ENCODE data around the gene CCDC197. TPM values are rescaled to one million over a fixed set of nuclear protein-coding genes. Genes with fewer than 3 reads are reported as not detected.

CCDC197 gene
- total RNA-seq, 2 donors from 2014 or later = not detected

- ATAC-seq (no peak), DNase-seq (no peak)
- Mint-ChIP-seq H3K27ac (no peak overlapping the region), H3K36me3 (ENCODE audit: low read depth) (peaks cover 2% of the 10 kb centered on the region), H3K4me1 (peaks cover 32% of the 10 kb centered on the region), H3K4me3 (no peak overlapping the region), H3K27me3 (peaks cover 14% of the 10 kb centered on the region)
- H3K9me3 ChIP-seq (ENCODE audit: control insufficient read depth, low read length, poor library complexity, severe bottlenecking) = no peaks in the 10 kb centered on the region
Observed at GRCh38 chr14:94004015-94004414, 6.9 kb downstream of the CCDC197 start.

GRCh38 chr14:94005324-94006073, 8.4 kb downstream of the CCDC197 start:
- no peaks in the 10 kb centered on the region for H3K9me3 ChIP-seq (ENCODE audit: control insufficient read depth, low read length, poor library complexity, severe bottlenecking)
- H3K4me1 Mint-ChIP-seq = peaks cover 43% of the 10 kb centered on the region
- DNase-seq = no peak
- H3K27ac Mint-ChIP-seq = no peak overlapping the region
- no peak overlapping the region for H3K4me3 Mint-ChIP-seq
- ATAC-seq = peak; percentile 30
- peaks cover 2% of the 10 kb centered on the region for H3K36me3 Mint-ChIP-seq (ENCODE audit: low read depth)
- peaks cover 14% of the 10 kb centered on the region for H3K27me3 Mint-ChIP-seq

- Mint-ChIP-seq H3K36me3 (ENCODE audit: low read depth) (peaks cover 2% of the 10 kb centered on the region), H3K4me1 (peaks cover 54% of the 10 kb centered on the region), H3K4me3 (peak overlapping the region; percentile 36), H3K27ac (no peak overlapping the region), H3K27me3 (peaks cover 13% of the 10 kb centered on the region)
- DNase-seq (no peak), ATAC-seq (peak; percentile 39)
- no peaks in the 10 kb centered on the region for H3K9me3 ChIP-seq (ENCODE audit: control insufficient read depth, low read length, poor library complexity, severe bottlenecking)
Observed at GRCh38 chr14:94008234-94008633, 11.1 kb downstream of the CCDC197 start.

DNA sequence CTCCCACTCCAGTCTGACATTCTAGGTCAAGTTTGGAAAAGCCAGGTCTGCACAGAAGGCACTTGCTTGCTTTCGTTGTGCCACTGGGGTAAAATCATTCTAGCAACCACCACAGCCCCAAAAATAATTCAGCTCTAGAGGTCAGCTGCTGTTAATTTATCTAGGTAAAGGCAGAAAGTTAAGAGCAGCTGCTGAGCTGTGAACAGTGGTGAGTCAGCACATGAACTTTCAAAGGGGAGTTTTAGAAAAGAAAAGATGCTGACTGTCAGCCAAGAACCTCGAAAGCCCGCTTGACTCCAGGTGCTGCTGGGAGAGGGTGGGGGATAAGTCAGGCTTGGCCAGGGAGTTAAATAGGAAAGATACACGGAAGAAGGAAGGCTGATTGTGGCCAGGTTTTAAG, 12.7 kb downstream of the CCDC197 start:
- Mint-ChIP-seq H3K36me3 (ENCODE audit: low read depth) (no peaks in the 10 kb centered on the region), H3K4me1 (peaks cover 51% of the 10 kb centered on the region), H3K4me3 (peak overlapping the region; percentile 81), H3K27me3 (peaks cover 6% of the 10 kb centered on the region), H3K27ac (peak overlapping the region; percentile 83)
- no peaks in the 10 kb centered on the region for H3K9me3 ChIP-seq (ENCODE audit: control insufficient read depth, low read length, poor library complexity, severe bottlenecking)
- DNase-seq (no peak), ATAC-seq (peak; percentile 39)

DNA sequence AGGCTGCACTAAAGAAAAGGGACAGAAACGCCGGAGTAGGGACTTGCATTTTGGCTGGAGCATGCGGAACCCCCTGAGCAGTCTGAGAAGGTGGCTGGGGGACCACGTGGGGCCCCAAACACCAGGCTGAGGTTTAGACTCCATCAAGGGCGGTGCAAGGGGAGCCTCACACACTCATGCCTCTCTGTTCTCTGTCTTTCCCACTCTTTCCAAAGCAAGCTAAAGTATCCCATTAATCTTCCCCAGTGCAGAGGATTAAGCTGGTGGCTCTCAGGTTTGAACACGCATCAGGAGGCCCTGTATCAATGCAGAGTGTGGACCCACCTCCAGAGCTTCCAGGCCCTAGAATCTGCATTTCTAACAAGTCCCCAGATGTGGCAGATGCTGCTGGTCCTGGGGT, 13.5 kb downstream of the CCDC197 start:
- ATAC-seq (no peak), DNase-seq (no peak)
- Mint-ChIP-seq H3K27me3 (no peaks in the 10 kb centered on the region), H3K36me3 (ENCODE audit: low read depth) (no peaks in the 10 kb centered on the region), H3K27ac (peak overlapping the region; percentile 83), H3K4me3 (peak overlapping the region; percentile 33), H3K4me1 (peaks cover 45% of the 10 kb centered on the region)
- H3K9me3 ChIP-seq (ENCODE audit: control insufficient read depth, low read length, poor library complexity, severe bottlenecking) = no peaks in the 10 kb centered on the region

GRCh38 chr14:94011795-94012194, 14.7 kb downstream of the CCDC197 start:
- ATAC-seq = peak; percentile 82
- Mint-ChIP-seq H3K27me3 (no peaks in the 10 kb centered on the region), H3K27ac (peak overlapping the region; percentile 83), H3K4me3 (peak overlapping the region; percentile 80), H3K36me3 (ENCODE audit: low read depth) (no peaks in the 10 kb centered on the region), H3K4me1 (peaks cover 43% of the 10 kb centered on the region)
- no peak for DNase-seq
- no peaks in the 10 kb centered on the region for H3K9me3 ChIP-seq (ENCODE audit: control insufficient read depth, low read length, poor library complexity, severe bottlenecking)

- Mint-ChIP-seq H3K27ac (no peak overlapping the region), H3K4me1 (peaks cover 31% of the 10 kb centered on the region), H3K36me3 (ENCODE audit: low read depth) (no peaks in the 10 kb centered on the region), H3K27me3 (no peaks in the 10 kb centered on the region), H3K4me3 (no peak overlapping the region)
- no peak for DNase-seq
- H3K9me3 ChIP-seq (ENCODE audit: control insufficient read depth, low read length, poor library complexity, severe bottlenecking) = no peaks in the 10 kb centered on the region
- ATAC-seq = no peak
Observed at GRCh38 chr14:94014382-94014781, 17.3 kb downstream of the CCDC197 start.

- DNase-seq = no peak
- peaks cover 27% of the 10 kb centered on the region for H3K4me1 Mint-ChIP-seq
- no peaks in the 10 kb centered on the region for H3K27me3 Mint-ChIP-seq
- H3K36me3 Mint-ChIP-seq (ENCODE audit: low read depth) = no peaks in the 10 kb centered on the region
- no peak for ATAC-seq
- H3K27ac Mint-ChIP-seq = no peak overlapping the region
- H3K4me3 Mint-ChIP-seq = no peak overlapping the region
- no peaks in the 10 kb centered on the region for H3K9me3 ChIP-seq (ENCODE audit: control insufficient read depth, low read length, poor library complexity, severe bottlenecking)
Observed at GRCh38 chr14:94015223-94015622, 18.1 kb downstream of the CCDC197 start.

DNA sequence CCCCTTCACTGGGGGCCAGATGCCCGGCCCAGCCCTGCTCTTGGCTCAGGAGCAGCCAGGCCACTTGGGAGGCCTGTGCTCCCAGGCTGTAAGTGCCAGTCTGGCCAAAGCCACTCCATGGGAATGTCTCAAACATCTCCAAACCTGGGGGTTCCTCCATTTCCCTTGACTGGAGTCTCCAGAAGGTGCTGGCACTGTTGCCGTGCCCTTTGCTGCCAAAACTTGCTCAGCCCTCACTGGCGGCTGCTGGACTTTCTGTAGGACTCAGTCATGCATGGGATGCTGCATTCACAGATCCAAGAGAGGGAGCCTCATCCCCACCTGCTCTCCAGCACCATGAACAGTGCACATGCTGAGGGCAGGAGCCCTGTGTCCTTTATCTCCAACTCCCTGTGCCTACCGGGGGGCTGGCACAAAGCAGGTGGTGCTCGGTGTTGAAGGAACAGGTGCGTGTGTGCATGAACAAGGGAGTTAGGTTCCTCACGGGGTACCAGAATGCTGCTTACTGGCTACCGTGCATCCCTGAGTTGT, 19.4 kb downstream of the CCDC197 start:
- no peaks in the 10 kb centered on the region for H3K27me3 Mint-ChIP-seq
- H3K9me3 ChIP-seq (ENCODE audit: control insufficient read depth, low read length, poor library complexity, severe bottlenecking) = no peaks in the 10 kb centered on the region
- no peak overlapping the region for H3K27ac Mint-ChIP-seq
- no peak for ATAC-seq
- DNase-seq = no peak
- H3K36me3 Mint-ChIP-seq (ENCODE audit: low read depth) = no peaks in the 10 kb centered on the region
- H3K4me1 Mint-ChIP-seq = peaks cover 27% of the 10 kb centered on the region
- H3K4me3 Mint-ChIP-seq = no peak overlapping the region

GRCh38 chr14:94018308-94018707, 21.2 kb downstream of the CCDC197 start:
- H3K9me3 ChIP-seq (ENCODE audit: control insufficient read depth, low read length, poor library complexity, severe bottlenecking) = no peaks in the 10 kb centered on the region
- Mint-ChIP-seq H3K27ac (no peak overlapping the region), H3K4me1 (peaks cover 34% of the 10 kb centered on the region), H3K36me3 (ENCODE audit: low read depth) (no peaks in the 10 kb centered on the region), H3K4me3 (no peak overlapping the region), H3K27me3 (no peaks in the 10 kb centered on the region)
- no peak for DNase-seq
- no peak for ATAC-seq

DNA sequence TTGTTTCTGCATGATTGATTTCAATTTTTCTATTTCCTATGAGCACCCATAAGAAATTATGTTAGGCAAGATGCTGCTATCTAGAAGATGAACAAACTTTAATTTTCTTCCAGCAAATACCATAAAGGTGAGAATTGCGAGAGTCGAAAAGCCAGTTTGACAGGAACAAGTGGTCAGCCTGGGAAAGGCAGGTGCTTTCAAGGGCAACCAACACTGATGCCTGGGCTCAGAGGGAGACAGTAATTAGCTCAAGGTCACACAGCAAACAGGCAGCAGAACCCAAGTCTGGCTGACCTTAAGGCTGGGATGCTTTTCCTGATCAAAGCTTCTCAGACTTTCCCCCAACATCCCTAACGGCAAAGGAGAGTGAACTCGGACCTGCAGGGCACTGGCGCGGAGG, 22.2 kb downstream of the CCDC197 start:
- no peaks in the 10 kb centered on the region for H3K9me3 ChIP-seq (ENCODE audit: control insufficient read depth, low read length, poor library complexity, severe bottlenecking)
- Mint-ChIP-seq H3K27me3 (no peaks in the 10 kb centered on the region), H3K36me3 (ENCODE audit: low read depth) (no peaks in the 10 kb centered on the region), H3K27ac (no peak overlapping the region), H3K4me3 (no peak overlapping the region), H3K4me1 (peaks cover 34% of the 10 kb centered on the region)
- ATAC-seq (no peak), DNase-seq (no peak)

DNA sequence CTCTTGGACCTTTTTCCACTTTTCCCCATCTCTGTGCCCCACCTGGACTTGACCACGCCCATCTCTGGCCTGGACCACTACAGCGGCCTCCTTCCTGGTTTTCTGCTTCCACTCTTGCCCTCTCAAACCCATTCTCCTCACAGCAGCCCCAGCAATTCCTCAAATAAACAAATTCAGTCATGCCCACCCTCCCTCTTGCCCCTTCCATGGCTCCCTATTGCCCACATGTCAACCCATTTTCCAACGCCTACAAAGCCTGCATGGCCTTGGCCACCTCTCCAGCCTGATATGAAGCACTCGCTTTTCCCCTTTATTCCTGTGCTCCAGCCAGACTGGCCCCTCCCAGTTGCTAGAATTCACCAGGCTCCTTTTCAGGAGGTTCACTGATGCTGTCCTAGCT, 23.2 kb downstream of the CCDC197 start:
- H3K27me3 Mint-ChIP-seq = no peaks in the 10 kb centered on the region
- peak overlapping the region; percentile 54 for H3K27ac Mint-ChIP-seq
- H3K4me3 Mint-ChIP-seq = no peak overlapping the region
- H3K9me3 ChIP-seq (ENCODE audit: control insufficient read depth, low read length, poor library complexity, severe bottlenecking) = no peaks in the 10 kb centered on the region
- no peak for DNase-seq
- ATAC-seq = no peak
- H3K36me3 Mint-ChIP-seq (ENCODE audit: low read depth) = no peaks in the 10 kb centered on the region
- peaks cover 34% of the 10 kb centered on the region for H3K4me1 Mint-ChIP-seq

GRCh38 chr14:94021001-94021400, 23.9 kb downstream of the CCDC197 start:
- Mint-ChIP-seq H3K4me3 (no peak overlapping the region), H3K4me1 (peaks cover 38% of the 10 kb centered on the region), H3K36me3 (ENCODE audit: low read depth) (no peaks in the 10 kb centered on the region), H3K27ac (peak overlapping the region; percentile 54), H3K27me3 (no peaks in the 10 kb centered on the region)
- no peaks in the 10 kb centered on the region for H3K9me3 ChIP-seq (ENCODE audit: control insufficient read depth, low read length, poor library complexity, severe bottlenecking)
- DNase-seq (no peak), ATAC-seq (no peak)
